SU-DHL-6 (cell line): ENCODE data around the gene SHC2.

ENCODE experiments used
- EZH2phosphoT487 ChIP-seq: fragments of 200-600 bp; sonication (generic), shearing (Covaris generic); conservative IDR thresholded peaks from 2 replicates; pipeline ENCODE4 v1.6.1; 2018; ENCODE audit warnings: mild to moderate bottlenecking, antibody characterized with exemption, low read length, moderate library complexity, mixed read lengths
- TF ChIP-seq, protein P1 (sequence below): fragments of 200-600 bp; sonication (generic); IDR thresholded peaks from one replicate; pipeline ENCODE4 v1.5.1; 2017; ENCODE audit warnings: antibody characterized with exemption, mild to moderate bottlenecking, low read length, moderate library complexity; ENCODE audit not compliant: insufficient read depth, poor library complexity, severe bottlenecking

DNA sequence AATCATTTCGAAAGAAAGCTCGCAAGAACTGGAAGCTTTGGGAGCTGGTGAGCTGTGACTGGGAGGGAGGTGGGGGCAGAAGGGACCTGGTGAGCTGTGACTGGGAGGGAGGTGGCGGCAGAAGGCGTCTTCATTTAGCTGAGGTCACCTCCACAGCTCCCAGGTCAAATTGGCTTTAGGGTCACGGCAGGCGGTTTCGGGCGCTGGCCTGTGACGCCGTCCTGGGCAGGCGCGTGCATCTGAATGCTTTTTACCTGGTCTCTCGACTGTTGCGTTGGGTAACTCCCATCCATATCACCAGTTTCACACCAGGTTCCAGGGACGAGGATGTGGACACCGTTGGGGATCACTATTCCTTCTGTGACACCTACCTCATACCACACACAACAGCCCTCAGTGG lies 81.0 kb downstream of the SHC2 start:
- TF ChIP-seq, protein P1, sequence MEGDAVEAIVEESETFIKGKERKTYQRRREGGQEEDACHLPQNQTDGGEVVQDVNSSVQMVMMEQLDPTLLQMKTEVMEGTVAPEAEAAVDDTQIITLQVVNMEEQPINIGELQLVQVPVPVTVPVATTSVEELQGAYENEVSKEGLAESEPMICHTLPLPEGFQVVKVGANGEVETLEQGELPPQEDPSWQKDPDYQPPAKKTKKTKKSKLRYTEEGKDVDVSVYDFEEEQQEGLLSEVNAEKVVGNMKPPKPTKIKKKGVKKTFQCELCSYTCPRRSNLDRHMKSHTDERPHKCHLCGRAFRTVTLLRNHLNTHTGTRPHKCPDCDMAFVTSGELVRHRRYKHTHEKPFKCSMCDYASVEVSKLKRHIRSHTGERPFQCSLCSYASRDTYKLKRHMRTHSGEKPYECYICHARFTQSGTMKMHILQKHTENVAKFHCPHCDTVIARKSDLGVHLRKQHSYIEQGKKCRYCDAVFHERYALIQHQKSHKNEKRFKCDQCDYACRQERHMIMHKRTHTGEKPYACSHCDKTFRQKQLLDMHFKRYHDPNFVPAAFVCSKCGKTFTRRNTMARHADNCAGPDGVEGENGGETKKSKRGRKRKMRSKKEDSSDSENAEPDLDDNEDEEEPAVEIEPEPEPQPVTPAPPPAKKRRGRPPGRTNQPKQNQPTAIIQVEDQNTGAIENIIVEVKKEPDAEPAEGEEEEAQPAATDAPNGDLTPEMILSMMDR, result no peak
- TF ChIP-seq EZH2phosphoT487, result no peak
